ENCODE results near the gene BTAF1.

- no peak for TF ChIP-seq TCF12 (IDR thresholded peaks at IDR 0.05; ENCODE audit: low read depth, low read length)
- TF ChIP-seq CTCF (IDR thresholded peaks at IDR 0.05 in 2 of 3, conservative IDR thresholded peaks at IDR 0.05 in 1 of 3; ENCODE audit: control insufficient read depth in 2 of 3, extremely low read depth in 1 of 3, insufficient read depth in 1 of 3, low read depth in 3 of 3, low read length in 3 of 3) = no peak
- TF ChIP-seq HCFC1 (IDR thresholded peaks at IDR 0.05; ENCODE audit: low read length) = no peak
- no peak for TF ChIP-seq ASH2L (IDR thresholded peaks at IDR 0.05; ENCODE audit: borderline replicate concordance, low read depth)
- no peak for TF ChIP-seq NR2C2 (IDR thresholded peaks at IDR 0.05; ENCODE audit: borderline replicate concordance, control insufficient read depth, insufficient read length, low read depth)
- TF ChIP-seq FOXM1 (IDR thresholded peaks at IDR 0.05; ENCODE audit: low read depth, low read length) = no peak
- TF ChIP-seq ZNF207 (IDR thresholded peaks at IDR 0.05; ENCODE audit: borderline replicate concordance) = no peak
- TF ChIP-seq NFYB (IDR thresholded peaks at IDR 0.05; ENCODE audit: insufficient read depth, low read depth, low read length) = no peak
- no peak for TF ChIP-seq SMC3 (IDR thresholded peaks at IDR 0.05; ENCODE audit: borderline replicate concordance, low read length)
- no peak for TF ChIP-seq TCF7 (IDR thresholded peaks at IDR 0.05; ENCODE audit: borderline replicate concordance)
- no peak for TF ChIP-seq PML (IDR thresholded peaks at IDR 0.05; ENCODE audit: low read length)
- no peak for TF ChIP-seq MAX (IDR thresholded peaks at IDR 0.05; ENCODE audit: low read depth, low read length)
These were observed 88.1 kb downstream of the BTAF1 start for GRCh38 chr10:92011560-92012214.

Data from GM12878 (cell line).